ENCODE data around the gene GINS3.

- TF ChIP-seq CTCF (IDR thresholded peaks at IDR 0.05) (no peak), POLR2A (IDR thresholded peaks at IDR 0.05) (no peak)
These were observed 57.5 kb downstream of the GINS3 start for GRCh38 chr16:58449768-58450167.
